Activated T-cell treated with anti-CD3 and anti-CD28 coated beads, Interleukin-2, amount 50 U/mL, for 24 hours (primary cell): ENCODE measurements around the gene SERPINA4.

Experiments
- DNase-seq: peaks from one replicate; pipeline ENCODE4 v3.0.0-alpha.2; 2020
- H3K27ac Mint-ChIP-seq: 2 replicates; pipeline ENCODE4 v1.8.0; 2020; ENCODE audit warnings: mild to moderate bottlenecking, mixed read lengths
- H3K27me3 Mint-ChIP-seq: 2 replicates; pipeline ENCODE4 v1.8.0; 2020; ENCODE audit warnings: mixed read lengths
- H3K36me3 Mint-ChIP-seq: 2 replicates; pipeline ENCODE4 v1.8.0; 2020; ENCODE audit warnings: low read depth, mixed read lengths
- H3K4me1 Mint-ChIP-seq: 2 replicates; pipeline ENCODE4 v1.8.0; 2020; ENCODE audit warnings: low read depth, mixed read lengths
- H3K4me3 Mint-ChIP-seq: 2 replicates; pipeline ENCODE4 v1.8.0; 2020; ENCODE audit warnings: mild to moderate bottlenecking, moderate library complexity, mixed read lengths
- H3K9me3 Mint-ChIP-seq: 2 replicates; pipeline ENCODE4 v1.8.0; 2020; ENCODE audit warnings: mixed read lengths

The SERPINA4 gene

DNA sequence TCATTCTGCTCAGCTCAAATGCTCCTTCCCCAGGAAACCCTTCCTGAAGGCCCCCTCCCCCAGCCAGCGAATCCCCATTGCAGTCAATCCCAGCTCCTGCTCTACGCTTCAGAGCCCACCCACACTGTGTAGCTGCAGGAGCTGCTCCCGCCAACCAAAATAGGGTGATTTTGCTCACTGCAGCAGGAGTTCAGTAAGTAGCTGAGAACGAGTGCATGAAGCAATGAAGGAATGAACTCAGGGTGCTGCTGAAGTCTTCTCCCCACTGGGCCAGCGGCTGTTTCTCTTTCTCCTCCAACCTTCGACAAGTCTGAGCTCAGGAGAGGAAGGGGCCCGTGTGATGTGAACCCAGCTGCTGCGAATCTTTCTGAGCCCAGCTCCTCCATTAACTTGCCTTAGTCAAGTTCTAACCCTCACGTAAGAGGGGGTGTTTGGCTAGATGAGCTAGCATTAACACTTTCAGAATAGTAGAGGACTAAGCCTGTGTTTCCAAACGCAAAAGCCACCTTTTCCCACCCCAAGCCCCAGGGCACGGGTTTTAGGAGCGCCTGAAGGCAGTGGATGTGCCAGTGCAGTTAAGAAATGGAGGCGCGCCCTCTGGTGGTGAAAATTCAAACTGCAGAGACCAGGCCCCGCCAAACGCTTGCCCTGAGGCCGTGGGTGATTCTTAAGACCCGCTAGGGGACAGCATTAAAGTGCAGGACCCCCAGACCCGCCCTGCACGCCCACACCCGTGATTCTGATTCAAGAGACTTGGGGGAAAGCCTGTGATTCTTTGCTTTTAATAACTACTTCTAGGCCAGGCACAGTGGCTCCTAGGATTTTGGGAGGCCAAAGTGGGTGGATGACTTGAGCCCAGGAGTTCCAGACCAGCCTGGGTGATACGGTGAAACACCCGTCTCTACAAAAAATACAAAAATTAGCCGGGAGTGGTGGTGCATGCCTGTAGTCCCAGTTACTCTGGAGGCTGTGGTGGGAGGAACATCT, 11.9 kb upstream of the SERPINA4 start:
- Mint-ChIP-seq H3K4me3 (no peak overlapping the region), H3K4me1 (no peaks in the 10 kb centered on the region), H3K27me3 (peaks cover 56% of the 10 kb centered on the region), H3K9me3 (peaks cover 4% of the 10 kb centered on the region), H3K27ac (no peak overlapping the region), H3K36me3 (no peaks in the 10 kb centered on the region)
- DNase-seq: peak; percentile 72

DNA sequence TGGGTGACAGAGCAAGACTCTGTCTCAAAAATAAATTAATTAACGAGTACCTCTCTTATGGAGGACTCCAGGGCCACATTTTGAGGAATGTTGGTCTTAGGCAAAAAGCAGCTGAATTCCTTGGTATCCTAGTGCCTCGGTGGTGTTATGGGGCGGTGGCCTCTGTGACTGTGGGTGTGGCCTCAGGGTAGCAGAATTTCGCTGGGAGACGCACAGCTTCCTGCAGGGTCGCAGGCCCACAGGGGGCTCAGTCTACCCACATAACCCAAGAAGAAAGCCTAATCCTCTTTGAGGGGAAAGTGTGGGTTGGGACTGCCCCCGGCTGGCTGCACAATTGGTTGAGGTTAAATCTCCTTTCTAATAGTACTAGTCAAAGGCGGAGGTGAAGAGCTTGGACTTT, 11.2 kb upstream of the SERPINA4 start:
- no peaks in the 10 kb centered on the region for H3K4me1 Mint-ChIP-seq
- peaks cover 11% of the 10 kb centered on the region for H3K9me3 Mint-ChIP-seq
- peaks cover 57% of the 10 kb centered on the region for H3K27me3 Mint-ChIP-seq
- H3K4me3 Mint-ChIP-seq: no peak overlapping the region
- no peak overlapping the region for H3K27ac Mint-ChIP-seq
- no peaks in the 10 kb centered on the region for H3K36me3 Mint-ChIP-seq
- no peak for DNase-seq

DNA sequence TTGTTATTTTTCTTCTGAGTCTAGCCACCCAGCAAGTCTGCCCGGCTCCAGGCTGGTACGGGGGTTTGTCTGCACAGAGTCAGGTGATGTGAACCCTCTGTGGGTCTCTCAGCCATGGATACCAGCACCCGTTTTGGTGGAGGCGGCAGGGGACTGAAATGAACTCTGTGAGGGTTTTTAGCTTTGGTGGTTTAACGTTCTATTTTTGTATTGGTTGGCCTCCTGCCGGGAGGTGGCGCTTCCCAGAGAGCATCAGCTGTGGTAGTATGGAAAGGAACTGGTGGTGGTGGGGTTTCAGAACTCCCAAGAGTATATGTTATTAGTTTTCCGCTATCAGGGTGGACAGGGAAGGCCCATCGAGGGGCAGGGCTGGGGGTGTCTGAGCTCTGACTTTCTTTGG, 5.3 kb upstream of the SERPINA4 start:
- Mint-ChIP-seq H3K27me3 (peaks cover 58% of the 10 kb centered on the region), H3K4me3 (no peak overlapping the region), H3K9me3 (peaks cover 14% of the 10 kb centered on the region), H3K27ac (no peak overlapping the region), H3K4me1 (no peaks in the 10 kb centered on the region), H3K36me3 (no peaks in the 10 kb centered on the region)
- no peak for DNase-seq

- Mint-ChIP-seq H3K27ac (no peak overlapping the region), H3K9me3 (peaks cover 14% of the 10 kb centered on the region), H3K4me1 (no peaks in the 10 kb centered on the region), H3K27me3 (peaks cover 47% of the 10 kb centered on the region), H3K4me3 (no peak overlapping the region), H3K36me3 (no peaks in the 10 kb centered on the region)
- no peak for DNase-seq
Observed at GRCh38 chr14:94557327-94557726, 3.9 kb upstream of the SERPINA4 start.

GRCh38 chr14:94558842-94559241, 2.4 kb upstream of the SERPINA4 start:
- Mint-ChIP-seq H3K27ac (no peak overlapping the region), H3K9me3 (peaks cover 14% of the 10 kb centered on the region), H3K27me3 (peaks cover 45% of the 10 kb centered on the region), H3K4me3 (no peak overlapping the region), H3K36me3 (no peaks in the 10 kb centered on the region), H3K4me1 (no peaks in the 10 kb centered on the region)
- DNase-seq: no peak

DNA sequence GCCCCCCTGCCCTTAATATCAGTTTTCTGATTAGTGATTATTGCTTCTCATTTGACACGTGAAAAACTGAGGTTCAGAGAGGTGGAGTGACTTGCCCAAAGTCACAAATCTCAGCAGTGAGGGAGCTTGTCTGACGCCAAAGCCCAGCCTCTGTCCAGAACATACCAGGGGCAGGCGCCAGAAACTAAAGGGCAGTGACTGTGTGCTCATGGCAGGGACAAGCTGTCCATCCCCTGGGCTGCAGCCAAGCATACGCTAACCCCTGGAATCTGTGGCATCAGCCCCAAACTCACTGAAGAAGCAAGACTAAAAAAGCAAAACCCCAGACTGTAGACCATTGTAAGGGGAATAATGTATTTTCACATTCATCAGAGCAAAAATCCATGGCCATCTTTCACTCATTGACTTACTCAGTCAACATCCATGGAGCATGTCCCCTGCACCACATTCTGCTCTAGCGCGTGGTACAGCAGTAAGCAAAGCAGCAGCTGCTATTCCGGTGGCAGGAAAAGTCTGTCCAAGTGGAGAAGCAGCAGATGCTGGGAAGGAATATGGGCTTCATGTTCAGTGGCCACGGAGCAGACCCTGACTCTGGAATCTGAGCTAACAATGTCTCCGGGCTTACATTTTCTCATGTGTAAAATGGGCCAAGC, 1.5 kb upstream of the SERPINA4 start:
- no peak overlapping the region for H3K27ac Mint-ChIP-seq
- peaks cover 10% of the 10 kb centered on the region for H3K9me3 Mint-ChIP-seq
- no peaks in the 10 kb centered on the region for H3K4me1 Mint-ChIP-seq
- no peak for DNase-seq
- no peak overlapping the region for H3K4me3 Mint-ChIP-seq
- H3K36me3 Mint-ChIP-seq: no peaks in the 10 kb centered on the region
- peaks cover 45% of the 10 kb centered on the region for H3K27me3 Mint-ChIP-seq

- no peaks in the 10 kb centered on the region for H3K4me1 Mint-ChIP-seq
- DNase-seq: no peak
- H3K36me3 Mint-ChIP-seq: no peaks in the 10 kb centered on the region
- H3K4me3 Mint-ChIP-seq: no peak overlapping the region
- H3K27me3 Mint-ChIP-seq: peaks cover 41% of the 10 kb centered on the region
- peaks cover 5% of the 10 kb centered on the region for H3K9me3 Mint-ChIP-seq
- H3K27ac Mint-ChIP-seq: no peak overlapping the region
Observed at GRCh38 chr14:94560291-94560665, 964 bp upstream of the SERPINA4 start.

DNA sequence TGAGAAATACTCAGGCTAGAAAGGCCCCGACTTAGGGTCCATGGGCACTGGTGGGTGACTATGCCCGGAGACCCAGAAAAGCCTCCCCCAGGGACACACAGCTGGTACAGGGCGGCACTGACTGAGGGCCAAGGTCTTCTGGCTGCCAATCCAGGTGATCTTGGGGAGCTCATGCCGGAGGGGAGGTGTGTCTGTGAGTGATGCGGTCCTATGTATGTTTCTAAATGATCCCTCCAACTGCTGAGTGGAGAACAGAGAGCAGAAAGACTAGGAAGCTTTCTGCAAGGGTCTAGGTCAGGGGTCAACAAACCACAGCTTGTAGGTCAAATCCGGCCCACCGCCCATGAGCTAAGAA, 391 bp downstream of the SERPINA4 start:
- Mint-ChIP-seq H3K36me3 (no peaks in the 10 kb centered on the region), H3K4me3 (no peak overlapping the region), H3K4me1 (no peaks in the 10 kb centered on the region), H3K9me3 (no peaks in the 10 kb centered on the region), H3K27me3 (peaks cover 40% of the 10 kb centered on the region), H3K27ac (no peak overlapping the region)
- DNase-seq: no peak

DNA sequence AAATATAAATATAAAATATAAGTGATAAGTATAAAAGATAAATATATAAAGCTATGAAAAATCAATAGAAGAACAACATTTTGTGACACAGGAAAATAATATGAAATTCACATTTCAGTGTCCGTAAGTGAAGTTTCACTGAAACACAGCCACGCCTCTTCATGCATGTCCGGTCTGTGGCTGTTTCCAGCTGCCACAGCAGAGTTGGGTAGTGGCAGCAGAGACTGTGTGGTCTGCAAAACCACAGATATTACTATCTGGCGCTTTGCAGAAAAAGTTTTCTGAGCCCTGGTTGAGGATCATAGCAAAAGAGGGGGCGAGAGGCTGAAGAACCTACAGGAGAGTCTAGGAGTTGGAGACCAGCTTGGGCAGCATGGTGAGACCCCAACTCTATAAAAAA, 780 bp downstream of the SERPINA4 start:
- Mint-ChIP-seq H3K4me3 (no peak overlapping the region), H3K9me3 (no peaks in the 10 kb centered on the region), H3K4me1 (no peaks in the 10 kb centered on the region), H3K27ac (no peak overlapping the region), H3K36me3 (no peaks in the 10 kb centered on the region), H3K27me3 (peaks cover 37% of the 10 kb centered on the region)
- no peak for DNase-seq

DNA sequence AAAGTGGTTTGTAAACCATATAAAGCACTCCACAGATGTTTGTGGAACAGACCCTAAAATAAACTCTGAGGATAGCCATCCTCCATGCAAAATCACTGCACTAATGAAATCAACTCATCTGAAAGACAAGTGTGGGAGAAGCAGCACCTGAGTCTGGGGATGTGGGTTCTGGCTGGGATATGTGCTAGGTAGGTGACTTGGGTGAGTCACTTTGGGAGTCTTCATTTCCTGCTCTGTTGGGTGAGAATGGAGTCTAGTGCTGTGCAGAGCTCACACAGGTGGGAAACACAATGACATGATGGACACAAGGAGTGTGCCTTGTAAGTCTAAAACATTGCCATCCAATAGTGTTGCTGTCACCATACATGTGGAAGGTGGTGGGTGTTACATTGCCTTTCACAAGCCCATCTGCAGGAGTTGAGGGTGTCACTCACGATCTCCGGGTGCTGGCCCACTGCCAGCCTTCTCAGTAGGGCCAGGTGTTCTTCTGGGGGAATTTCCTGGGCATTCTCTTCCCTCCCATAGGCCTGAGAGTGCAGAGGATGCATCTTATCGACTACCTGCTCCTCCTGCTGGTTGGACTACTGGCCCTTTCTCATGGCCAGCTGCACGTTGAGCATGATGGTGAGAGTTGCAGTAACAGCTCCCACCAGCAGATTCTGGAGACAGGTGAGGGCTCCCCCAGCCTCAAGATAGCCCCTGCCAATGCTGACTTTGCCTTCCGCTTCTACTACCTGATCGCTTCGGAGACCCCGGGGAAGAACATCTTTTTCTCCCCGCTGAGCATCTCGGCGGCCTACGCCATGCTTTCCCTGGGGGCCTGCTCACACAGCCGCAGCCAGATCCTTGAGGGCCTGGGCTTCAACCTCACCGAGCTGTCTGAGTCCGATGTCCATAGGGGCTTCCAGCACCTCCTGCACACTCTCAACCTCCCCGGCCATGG, 2.0 kb downstream of the SERPINA4 start:
- H3K27ac Mint-ChIP-seq: no peak overlapping the region
- H3K4me1 Mint-ChIP-seq: no peaks in the 10 kb centered on the region
- peaks cover 32% of the 10 kb centered on the region for H3K27me3 Mint-ChIP-seq
- no peak overlapping the region for H3K4me3 Mint-ChIP-seq
- H3K9me3 Mint-ChIP-seq: no peaks in the 10 kb centered on the region
- H3K36me3 Mint-ChIP-seq: no peaks in the 10 kb centered on the region
- DNase-seq: no peak

GRCh38 chr14:94564381-94564780, 3.1 kb downstream of the SERPINA4 start:
- Mint-ChIP-seq H3K9me3 (no peaks in the 10 kb centered on the region), H3K4me3 (no peak overlapping the region), H3K27me3 (peaks cover 22% of the 10 kb centered on the region), H3K27ac (no peak overlapping the region), H3K4me1 (no peaks in the 10 kb centered on the region), H3K36me3 (no peaks in the 10 kb centered on the region)
- no peak for DNase-seq

GRCh38 chr14:94568186-94568585, 6.9 kb downstream of the SERPINA4 start:
- Mint-ChIP-seq H3K27me3 (peaks cover under 1% of the 10 kb centered on the region), H3K9me3 (no peaks in the 10 kb centered on the region), H3K4me1 (no peaks in the 10 kb centered on the region), H3K36me3 (no peaks in the 10 kb centered on the region), H3K4me3 (no peak overlapping the region), H3K27ac (no peak overlapping the region)
- DNase-seq: no peak

DNA sequence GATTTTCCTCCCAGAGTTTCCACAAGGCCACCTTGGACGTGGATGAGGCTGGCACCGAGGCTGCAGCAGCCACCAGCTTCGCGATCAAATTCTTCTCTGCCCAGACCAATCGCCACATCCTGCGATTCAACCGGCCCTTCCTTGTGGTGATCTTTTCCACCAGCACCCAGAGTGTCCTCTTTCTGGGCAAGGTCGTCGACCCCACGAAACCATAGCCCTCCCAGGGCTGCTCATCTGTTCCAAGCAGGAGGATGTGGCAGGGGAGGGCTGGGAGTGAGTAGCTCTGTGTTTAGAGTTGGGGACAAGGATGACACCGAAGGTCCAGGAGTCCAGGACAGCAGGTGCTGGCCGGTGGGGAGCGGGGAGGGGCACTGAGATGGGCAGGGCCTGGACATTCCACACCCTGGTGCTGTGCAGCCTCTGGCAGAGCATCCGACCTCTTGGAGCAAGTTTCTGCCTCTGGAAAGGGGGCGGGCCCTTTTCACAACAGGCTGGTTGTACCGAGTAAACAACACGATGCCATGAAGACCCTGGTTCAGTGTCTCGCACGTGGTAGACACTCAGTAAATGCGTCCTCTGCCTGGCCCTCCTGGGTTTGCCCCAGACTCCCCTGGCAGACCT, 8.2 kb downstream of the SERPINA4 start:
- Mint-ChIP-seq H3K27me3 (no peaks in the 10 kb centered on the region), H3K4me3 (no peak overlapping the region), H3K4me1 (no peaks in the 10 kb centered on the region), H3K9me3 (no peaks in the 10 kb centered on the region), H3K27ac (no peak overlapping the region), H3K36me3 (no peaks in the 10 kb centered on the region)
- no peak for DNase-seq

- no peaks in the 10 kb centered on the region for H3K36me3 Mint-ChIP-seq
- H3K27me3 Mint-ChIP-seq: no peaks in the 10 kb centered on the region
- H3K4me1 Mint-ChIP-seq: no peaks in the 10 kb centered on the region
- H3K9me3 Mint-ChIP-seq: no peaks in the 10 kb centered on the region
- DNase-seq: no peak
- no peak overlapping the region for H3K4me3 Mint-ChIP-seq
- H3K27ac Mint-ChIP-seq: no peak overlapping the region
Observed at GRCh38 chr14:94570002-94570400, 8.8 kb downstream of the SERPINA4 start.
